GM06990 (cell line): ENCODE measurements around the gene DAP3.
"Not testable (repeated sequence)": the region's sequence is repeated elsewhere in the genome, so short reads cannot be mapped to it uniquely, and the experiment has no call there.

Source experiments
- DNase-seq: peaks from one replicate; pipeline ENCODE4 v3.0.0-alpha.2; 2011; ENCODE audit not compliant: insufficient read length; ENCODE audit errors: extremely low read depth
- H3K27me3 ChIP-seq: replicated peaks from 2 replicates; pipeline ENCODE4 v1.6.0; 2011; ENCODE audit warnings: low read length; ENCODE audit not compliant: control insufficient read depth, insufficient read depth
- H3K36me3 ChIP-seq: 2 replicates; pipeline ENCODE4 v1.5.1; 2011; ENCODE audit warnings: low read length; ENCODE audit not compliant: control insufficient read depth, insufficient read depth
- H3K4me3 ChIP-seq: replicated peaks from 2 replicates; pipeline ENCODE4 v1.5.1; 2011; ENCODE audit warnings: low read depth, mild to moderate bottlenecking, control low read depth, low read length
- TF ChIP-seq, protein P1 (sequence below): IDR thresholded peaks from 2 replicates; pipeline ENCODE4 v1.5.1; 2011; ENCODE audit warnings: low read length, control low read depth, mild to moderate bottlenecking, inconsistent platforms; ENCODE audit not compliant: insufficient read depth, poor library complexity, severe bottlenecking

DAP3 gene

DNA sequence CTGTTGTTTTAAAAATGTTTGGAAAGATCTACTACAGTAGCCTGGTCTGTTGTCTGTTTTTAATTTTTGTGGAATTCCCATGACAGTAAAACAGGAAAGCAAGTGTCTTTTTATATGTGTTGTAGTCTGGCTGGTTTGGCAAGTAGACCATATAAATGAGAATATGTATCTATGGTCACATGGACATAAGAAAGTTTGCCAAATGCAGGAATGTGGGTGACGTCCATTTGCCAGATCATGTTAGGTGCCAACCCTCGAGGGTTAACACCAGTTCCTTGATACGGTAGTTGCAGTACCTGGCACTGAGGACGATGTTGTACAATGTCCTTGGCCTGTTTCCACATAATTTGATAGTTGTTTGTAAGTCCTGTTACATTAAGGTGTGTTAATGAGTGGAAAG lies 6.2 kb downstream of the DAP3 start:
- H3K4me3 ChIP-seq = no peak overlapping the region
- no peaks in the 10 kb centered on the region for H3K27me3 ChIP-seq
- TF ChIP-seq, protein P1, sequence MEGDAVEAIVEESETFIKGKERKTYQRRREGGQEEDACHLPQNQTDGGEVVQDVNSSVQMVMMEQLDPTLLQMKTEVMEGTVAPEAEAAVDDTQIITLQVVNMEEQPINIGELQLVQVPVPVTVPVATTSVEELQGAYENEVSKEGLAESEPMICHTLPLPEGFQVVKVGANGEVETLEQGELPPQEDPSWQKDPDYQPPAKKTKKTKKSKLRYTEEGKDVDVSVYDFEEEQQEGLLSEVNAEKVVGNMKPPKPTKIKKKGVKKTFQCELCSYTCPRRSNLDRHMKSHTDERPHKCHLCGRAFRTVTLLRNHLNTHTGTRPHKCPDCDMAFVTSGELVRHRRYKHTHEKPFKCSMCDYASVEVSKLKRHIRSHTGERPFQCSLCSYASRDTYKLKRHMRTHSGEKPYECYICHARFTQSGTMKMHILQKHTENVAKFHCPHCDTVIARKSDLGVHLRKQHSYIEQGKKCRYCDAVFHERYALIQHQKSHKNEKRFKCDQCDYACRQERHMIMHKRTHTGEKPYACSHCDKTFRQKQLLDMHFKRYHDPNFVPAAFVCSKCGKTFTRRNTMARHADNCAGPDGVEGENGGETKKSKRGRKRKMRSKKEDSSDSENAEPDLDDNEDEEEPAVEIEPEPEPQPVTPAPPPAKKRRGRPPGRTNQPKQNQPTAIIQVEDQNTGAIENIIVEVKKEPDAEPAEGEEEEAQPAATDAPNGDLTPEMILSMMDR = no peak
- H3K36me3 ChIP-seq = peaks cover 7% of the 10 kb centered on the region
- no peak for DNase-seq

DNA sequence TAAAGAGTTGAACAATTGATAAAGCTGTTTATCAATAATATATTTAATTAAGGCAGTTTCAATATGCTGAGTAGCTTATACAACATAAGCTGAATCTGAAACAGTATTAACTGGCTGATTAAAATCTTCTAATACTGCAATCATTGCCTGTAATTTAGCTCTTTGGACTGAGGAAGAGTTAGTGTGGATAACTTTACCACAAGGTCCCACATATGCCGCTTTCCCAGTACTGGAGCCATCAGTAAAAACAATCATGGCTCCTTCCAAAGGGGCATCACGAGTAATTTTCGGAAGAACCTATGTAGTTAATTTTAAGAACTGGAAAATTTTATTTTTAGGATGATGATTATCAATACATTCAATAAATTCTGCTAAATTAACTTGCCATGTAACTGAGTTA lies 6.7 kb downstream of the DAP3 start:
- no peak overlapping the region for H3K4me3 ChIP-seq
- TF ChIP-seq, protein P1 = no peak
- H3K36me3 ChIP-seq = peaks cover 7% of the 10 kb centered on the region
- DNase-seq = no peak
- no peaks in the 10 kb centered on the region for H3K27me3 ChIP-seq

DNA sequence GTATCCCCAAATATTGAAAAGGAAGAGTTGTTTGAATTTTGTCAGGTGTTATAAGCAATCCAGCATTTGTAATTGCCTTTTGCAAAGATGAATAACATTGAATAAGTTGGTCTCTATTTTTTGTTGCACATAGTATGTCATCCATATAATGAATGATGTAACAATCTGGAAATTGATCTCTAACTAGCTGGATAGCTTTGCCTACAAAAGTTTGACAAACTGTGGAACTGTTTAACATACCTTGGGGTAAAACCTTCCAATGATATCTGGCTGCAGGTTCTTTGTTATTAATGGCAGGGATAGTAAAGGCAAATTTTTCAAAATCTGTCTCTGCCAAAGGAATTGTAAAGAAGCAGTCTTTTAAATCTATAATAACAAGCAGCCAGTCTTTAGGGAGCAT lies 7.6 kb downstream of the DAP3 start:
- no peak overlapping the region for H3K4me3 ChIP-seq
- TF ChIP-seq, protein P1 = no peak
- H3K27me3 ChIP-seq = no peaks in the 10 kb centered on the region
- DNase-seq = no peak
- peaks cover 7% of the 10 kb centered on the region for H3K36me3 ChIP-seq

DNA sequence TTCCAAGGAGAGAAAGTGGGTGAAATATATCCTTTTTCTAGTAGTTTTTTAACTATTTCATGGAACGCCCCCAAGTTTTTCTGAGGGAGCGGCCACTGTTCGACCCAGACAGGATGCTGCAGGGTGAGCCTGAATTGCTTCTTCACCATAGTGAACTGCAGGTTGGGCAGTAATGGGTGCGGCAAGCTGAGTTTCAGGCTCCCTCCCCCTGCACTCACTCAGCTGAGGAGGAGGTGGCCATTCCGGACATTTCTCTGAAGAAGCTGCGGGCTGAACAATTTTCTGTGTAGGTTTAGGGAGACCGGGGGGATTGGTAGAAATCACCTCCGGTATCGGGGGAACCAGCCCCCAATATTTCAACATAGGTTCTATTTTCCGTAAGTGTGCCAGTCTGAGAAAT lies 8.2 kb downstream of the DAP3 start:
- TF ChIP-seq, protein P1 = no peak
- H3K36me3 ChIP-seq = peaks cover 5% of the 10 kb centered on the region
- no peak for DNase-seq

DNA sequence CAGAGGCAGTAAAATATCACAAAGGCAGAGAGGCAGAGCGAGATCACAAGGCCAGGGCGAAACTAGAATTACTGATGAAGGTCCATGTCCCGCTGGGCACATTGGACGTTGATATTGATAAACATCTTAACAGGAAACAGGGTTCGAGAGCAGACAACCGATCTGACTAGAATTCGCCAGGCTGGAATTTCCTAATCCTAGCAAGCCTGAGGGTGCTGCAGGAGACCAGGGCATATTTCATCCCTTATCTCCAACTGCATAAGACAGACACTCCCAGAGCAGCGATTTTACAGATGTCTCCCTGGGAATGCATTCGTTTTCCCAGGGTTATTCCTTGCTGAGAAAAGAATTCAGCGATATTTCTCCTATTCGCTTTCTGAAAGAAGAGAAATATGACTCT lies 8.7 kb downstream of the DAP3 start:
- H3K36me3 ChIP-seq, DNase-seq, H3K27me3 ChIP-seq, H3K4me3 ChIP-seq: not testable (repeated sequence)

More for the DNA sequence above, 8.2 kb downstream of the DAP3 start:
- Histone ChIP-seq H3K4me3 (no peak overlapping the region), H3K27me3 (no peaks in the 10 kb centered on the region)

DNA sequence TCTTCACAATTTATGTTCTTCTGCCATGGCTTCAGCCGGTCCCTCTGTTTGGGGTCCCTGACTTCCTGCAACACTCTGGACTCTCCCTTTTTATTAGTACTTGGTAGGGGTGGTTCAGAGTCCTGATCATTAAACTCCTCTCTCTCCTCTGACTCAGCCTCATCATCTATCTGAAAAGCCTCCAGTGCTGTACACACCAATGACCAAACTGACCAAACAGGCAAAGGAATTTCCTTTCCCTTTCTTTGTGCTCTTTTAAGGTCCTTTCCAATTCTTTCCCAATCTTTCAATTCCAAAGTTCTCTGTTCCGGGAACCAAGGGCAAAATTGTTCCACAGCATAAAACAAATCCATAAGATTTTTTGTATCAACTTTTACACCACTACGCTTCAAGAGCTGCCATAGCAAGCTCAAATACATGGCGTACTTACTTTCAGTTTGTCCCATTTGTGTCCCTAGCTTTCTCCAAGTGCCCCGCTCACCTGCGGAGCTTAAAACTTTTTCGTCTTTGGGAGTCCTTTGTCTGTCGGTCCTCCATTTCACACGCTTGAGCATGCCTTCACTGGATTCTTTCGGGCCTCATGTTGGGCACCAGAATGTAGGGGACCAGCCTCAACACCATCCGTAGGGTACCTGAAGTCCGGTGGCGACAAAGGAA lies 9.6 kb downstream of the DAP3 start:
- H3K4me3 ChIP-seq = no peak overlapping the region
- H3K27me3 ChIP-seq = no peaks in the 10 kb centered on the region
- H3K36me3 ChIP-seq = peaks cover 4% of the 10 kb centered on the region; the same call in 1 of the 2 replicates
- TF ChIP-seq, protein P1 = no peak
- DNase-seq = no peak

DNA sequence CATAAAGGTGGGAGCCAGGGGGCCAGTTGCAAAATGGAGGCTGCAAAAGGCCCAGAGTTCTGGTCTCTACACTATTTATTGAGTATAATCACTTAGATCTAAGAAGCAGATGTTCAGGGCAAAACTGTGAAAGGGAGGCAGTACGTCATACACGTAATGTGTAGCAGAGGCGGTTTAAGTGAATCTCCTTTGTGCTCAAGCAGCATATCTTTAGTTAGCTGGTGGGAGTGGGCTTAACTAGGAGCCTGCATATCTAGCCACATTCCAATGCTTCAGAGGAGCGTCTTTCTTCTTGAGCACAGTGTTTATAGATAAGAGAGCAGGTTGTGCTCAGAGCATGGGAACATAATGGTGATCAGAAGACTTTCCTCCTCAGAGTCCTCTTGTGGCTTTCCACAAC lies 10.2 kb downstream of the DAP3 start:
- DNase-seq, H3K4me3 ChIP-seq, H3K36me3 ChIP-seq, H3K27me3 ChIP-seq: not testable (repeated sequence)

DNA sequence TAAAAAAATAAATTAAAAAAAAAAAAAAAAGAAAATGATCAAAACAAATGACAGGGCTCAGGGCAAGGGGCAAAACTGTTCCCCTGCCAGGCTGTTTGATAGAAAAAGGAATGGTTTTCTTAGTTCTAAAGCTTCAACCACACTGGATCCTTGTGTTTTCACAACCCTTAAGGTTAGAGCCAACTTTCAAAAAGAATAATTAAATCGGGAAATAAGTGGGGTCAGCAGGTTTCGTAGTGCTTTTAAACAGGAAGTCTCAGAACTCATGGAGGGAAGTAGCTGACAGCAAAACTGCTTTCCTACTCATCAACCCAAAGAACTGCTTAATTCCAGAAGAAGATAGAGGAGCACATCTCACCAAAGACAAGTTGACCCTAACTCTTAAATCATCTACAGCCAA lies 12.8 kb downstream of the DAP3 start:
- H3K27me3 ChIP-seq, DNase-seq, H3K36me3 ChIP-seq, H3K4me3 ChIP-seq: not testable (repeated sequence)
